HL-60 (cell line): ENCODE data around the gene ADAMTS2.

ENCODE experiments used
- DNase-seq, 2 experiments: peaks; one replicate each; pipeline ENCODE4 v3.0.0-alpha.2; 2010 to 2020; ENCODE audit warnings: low read depth in 1 of 2, low spot score in 1 of 2
- H3K27ac ChIP-seq: fragments of 250-450 bp; sonication (Bioruptor Pico); replicated peaks from 2 replicates; pipeline ENCODE4 v1.5.1; 2020; ENCODE audit warnings: mild to moderate bottlenecking, moderate library complexity
- H3K27me3 ChIP-seq: fragments of 250-450 bp; sonication (Bioruptor Pico); 2 replicates; pipeline ENCODE4 v1.5.1; 2021; ENCODE audit warnings: mild to moderate bottlenecking, moderate library complexity; ENCODE audit not compliant: insufficient read depth, poor library complexity, severe bottlenecking
- H3K4me3 ChIP-seq: replicated peaks from 2 replicates; pipeline ENCODE4 v1.5.1; 2011; ENCODE audit warnings: mild to moderate bottlenecking, control low read depth, low read length; ENCODE audit not compliant: insufficient read depth
- CTCF ChIP-seq: IDR thresholded peaks from one replicate; pipeline ENCODE4 v1.5.1; 2011; ENCODE audit warnings: low read length, control low read depth, inconsistent platforms; ENCODE audit not compliant: insufficient read depth
- GABPA ChIP-seq: IDR thresholded peaks from 2 replicates; pipeline ENCODE4 v1.6.1; 2012; ENCODE audit warnings: low read depth
- POLR2AphosphoS5 ChIP-seq: IDR thresholded peaks from 2 replicates; pipeline ENCODE4 v1.6.1; 2012; ENCODE audit warnings: low read depth
- REST ChIP-seq: IDR thresholded peaks from 2 replicates; pipeline ENCODE4 v1.6.1; 2012; ENCODE audit warnings: low read depth; ENCODE audit not compliant: insufficient replicate concordance
- SPI1 ChIP-seq: IDR thresholded peaks from 2 replicates; pipeline ENCODE4 v1.6.1; 2012; ENCODE audit warnings: low read depth, mild to moderate bottlenecking, borderline replicate concordance

Gene ADAMTS2

GRCh38 chr5:179211068-179211467, 134.2 kb downstream of the ADAMTS2 start:
- Histone ChIP-seq H3K4me3 (no peak overlapping the region), H3K27me3 (no peaks in the 10 kb centered on the region), H3K27ac (no peak overlapping the region)
- no peak for TF ChIP-seq REST
- no peak for TF ChIP-seq POLR2AphosphoS5
- DNase-seq = no peak

GRCh38 chr5:179210478-179210877, 134.8 kb downstream of the ADAMTS2 start:
- no peak for DNase-seq
- H3K4me3 ChIP-seq = no peak overlapping the region
- no peak overlapping the region for H3K27ac ChIP-seq
- no peak for TF ChIP-seq REST
- H3K27me3 ChIP-seq = no peaks in the 10 kb centered on the region

- Histone ChIP-seq H3K27me3 (no peaks in the 10 kb centered on the region), H3K4me3 (no peak overlapping the region), H3K27ac (no peak overlapping the region)
- DNase-seq = no peak
- no peak for TF ChIP-seq SPI1
- no peak for TF ChIP-seq POLR2AphosphoS5
- no peak for TF ChIP-seq CTCF
Measured at GRCh38 chr5:179209359-179210150, 135.7 kb downstream of the ADAMTS2 start.

DNA sequence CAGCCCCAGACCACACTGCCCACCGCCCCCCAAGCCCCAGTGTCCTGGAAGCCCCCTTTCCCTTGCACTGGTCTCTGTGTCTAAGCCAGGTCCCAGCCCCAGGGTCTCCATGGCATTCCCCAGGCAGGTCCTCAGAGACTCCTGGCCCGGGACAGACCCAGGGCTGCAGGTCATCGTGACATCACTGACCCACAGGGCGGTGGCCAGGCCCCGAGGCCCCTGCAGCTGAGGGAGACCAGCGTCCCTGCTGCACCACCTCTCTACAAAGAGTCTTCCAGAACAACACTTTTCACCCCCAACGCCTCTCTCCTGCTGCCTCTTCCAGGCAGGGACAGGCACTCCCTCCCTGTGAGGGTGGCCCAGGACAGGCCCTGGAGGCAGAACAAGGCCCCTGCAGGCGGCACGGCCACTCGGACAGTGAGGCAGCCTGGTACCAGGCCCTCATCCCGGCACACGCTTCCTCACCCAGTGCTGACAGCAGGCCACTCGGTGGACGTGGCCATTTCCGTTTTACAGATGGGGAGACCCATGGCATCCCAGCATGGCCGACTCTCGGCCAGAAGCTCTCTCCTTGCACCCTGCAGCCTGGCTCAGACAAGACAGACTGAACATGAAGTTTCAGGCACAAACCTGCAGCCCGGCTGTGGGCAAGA, 136.4 kb downstream of the ADAMTS2 start:
- Histone ChIP-seq H3K27ac (no peak overlapping the region), H3K4me3 (no peak overlapping the region), H3K27me3 (no peaks in the 10 kb centered on the region)
- no peak for DNase-seq
- TF ChIP-seq CTCF (no peak), POLR2AphosphoS5 (no peak), GABPA (no peak), SPI1 (no peak), REST (no peak)
